PC-9 (cell line): Measurements from ENCODE around the gene PTK6. TPM values are rescaled to one million over a fixed set of nuclear protein-coding genes. Genes with fewer than 3 reads are reported as not detected.

Experiments used
- BruUV-seq: library from RNA; stranded (reverse); fragments of 400-500 nt; replicated peaks from 2 replicates; lab custom pipeline; 2021; lab: Mats Ljungman, UMichigan
- CTCF ChIA-PET: fragments of 300-600 bp; sonication (Branson Sonifier 250); formaldehyde crosslinking; loops from one replicate; lab custom pipeline; 2022; ENCODE audit warnings: antibody characterized with exemption; lab: Charles Lee
- POLR2A ChIA-PET: fragments of 300-600 bp; sonication (Branson Sonifier 250); formaldehyde crosslinking; loops from one replicate; lab custom pipeline; 2022; ENCODE audit warnings: antibody characterized with exemption; ENCODE audit not compliant: unreplicated experiment; lab: Charles Lee
- DNase-seq, 2 experiments: peaks; one replicate each; pipeline versions ENCODE4 v3.0.0 to v3.0.0-alpha.2; 2015 to 2022; ENCODE audit warnings: mixed read lengths in 1 of 2
- H2AFZ ChIP-seq: fragments of 200-600 bp; sonication (generic); 2 replicates; pipeline ENCODE4 v1.8.1; 2017; ENCODE audit warnings: antibody characterized with exemption
- H3F3A ChIP-seq: fragments of 200-600 bp; sonication (generic); 2 replicates; pipeline ENCODE4 v1.8.1; 2017; ENCODE audit warnings: antibody characterized with exemption, mild to moderate bottlenecking, low read depth; ENCODE audit not compliant: insufficient read depth
- H3K27ac ChIP-seq: fragments of 200-600 bp; sonication (generic); 2 replicates; pipeline ENCODE4 v1.6.1; 2016; ENCODE audit warnings: mixed run types
- H3K27me3 ChIP-seq: fragments of 200-600 bp; sonication (generic); 2 replicates; pipeline ENCODE4 v1.6.1; 2016; ENCODE audit warnings: low read depth, mixed run types; ENCODE audit not compliant: insufficient read depth
- H3K36me3 ChIP-seq: fragments of 200-600 bp; sonication (generic); 2 replicates; pipeline ENCODE4 v1.6.1; 2016; ENCODE audit warnings: low read depth, mixed run types
- H3K4me1 ChIP-seq: fragments of 200-600 bp; sonication (generic); replicated peaks from 2 replicates; pipeline ENCODE4 v1.6.1; 2016; ENCODE audit warnings: mixed run types; ENCODE audit not compliant: insufficient read depth
- H3K4me2 ChIP-seq: fragments of 200-600 bp; sonication (generic); 2 replicates; pipeline ENCODE4 v1.6.1; 2017; ENCODE audit warnings: mixed run types
- H3K4me3 ChIP-seq: fragments of 200-600 bp; sonication (generic); 2 replicates; pipeline ENCODE4 v1.6.1; 2016; ENCODE audit warnings: mixed run types
- H3K79me2 ChIP-seq: fragments of 200-600 bp; sonication (generic); 2 replicates; pipeline ENCODE4 v1.6.1; 2017; ENCODE audit warnings: low read depth, mixed run types
- H3K9me2 ChIP-seq: fragments of 200-600 bp; sonication (generic); 2 replicates; pipeline ENCODE4 v1.8.1; 2017; ENCODE audit warnings: mild to moderate bottlenecking; ENCODE audit not compliant: insufficient read depth
- H3K9me3 ChIP-seq: fragments of 200-600 bp; sonication (generic); 2 replicates; pipeline ENCODE4 v1.8.1; 2016; ENCODE audit warnings: low read depth; ENCODE audit not compliant: insufficient read depth
- H4K20me1 ChIP-seq: fragments of 200-600 bp; sonication (generic); 2 replicates; pipeline ENCODE4 v1.8.1; 2017; ENCODE audit not compliant: insufficient read depth
- CTCF ChIP-seq: fragments of 200-600 bp; sonication (generic); conservative IDR thresholded peaks from 2 replicates; pipeline ENCODE4 v1.6.1; 2017; ENCODE audit warnings: mixed run types, antibody characterized with exemption, mild to moderate bottlenecking, moderate library complexity
- EZH2 ChIP-seq: fragments of 200-600 bp; sonication (generic); IDR thresholded peaks from 2 replicates; pipeline ENCODE4 v1.8.0; 2017; ENCODE audit warnings: antibody characterized with exemption, low read depth
- intact Hi-C: fragments of 100-400 bp; cut with micrococcal nuclease; formaldehyde crosslinking; loops from one replicate; pipeline ENCODE4 v1.10.0; 2022; ENCODE audit not compliant: unreplicated experiment
- total RNA-seq: library from RNA; stranded (reverse); gene quantifications from 2 replicates; pipeline ENCODE4 v1.2.3, GENCODE V29; 2021

The PTK6 gene
- total RNA-seq, 1 experiment from 2014 or later: 12.9 TPM

GRCh38 chr20:63531686-63532448 lies 5.3 kb downstream of the PTK6 start:
- H3K4me2 ChIP-seq: no peak overlapping the region
- H3K27ac ChIP-seq: no peak overlapping the region
- no peak for DNase-seq
- H3F3A ChIP-seq: peaks cover 48% of the 10 kb centered on the region; the same call in 1 of the 2 replicates
- BruUV-seq: no TSS peak
- H4K20me1 ChIP-seq: no peaks in the 10 kb centered on the region
- CTCF ChIA-PET: no interaction called here
- H3K9me3 ChIP-seq: no peaks in the 10 kb centered on the region
- H3K27me3 ChIP-seq: no peaks in the 10 kb centered on the region
- no peaks in the 10 kb centered on the region for H3K9me2 ChIP-seq
- intact Hi-C loops: no loop called here
- no peak overlapping the region for H2AFZ ChIP-seq
- no peak for TF ChIP-seq CTCF
- peaks cover 26% of the 10 kb centered on the region for H3K4me1 ChIP-seq
- no peak overlapping the region for H3K4me3 ChIP-seq
- POLR2A ChIA-PET: no interaction called here
- H3K36me3 ChIP-seq: no peaks in the 10 kb centered on the region
- peaks cover 4% of the 10 kb centered on the region; the same call in 1 of the 2 replicates for H3K79me2 ChIP-seq

GRCh38 chr20:63530788-63531160 lies 6.4 kb downstream of the PTK6 start:
- Histone ChIP-seq H3K4me2 (no peak overlapping the region), H3K27me3 (no peaks in the 10 kb centered on the region), H2AFZ (no peak overlapping the region), H3K9me2 (no peaks in the 10 kb centered on the region), H3K4me1 (peaks cover 21% of the 10 kb centered on the region), H3K27ac (no peak overlapping the region), H3K36me3 (no peaks in the 10 kb centered on the region), H4K20me1 (no peaks in the 10 kb centered on the region), H3F3A (peaks cover 55% of the 10 kb centered on the region; the same call in 1 of the 2 replicates), H3K79me2 (no peaks in the 10 kb centered on the region), H3K4me3 (no peak overlapping the region), H3K9me3 (no peaks in the 10 kb centered on the region)
- CTCF ChIA-PET: no interaction called here
- DNase-seq: no peak
- no TSS peak for BruUV-seq
- intact Hi-C loops: no loop called here
- TF ChIP-seq CTCF: no peak
- TF ChIP-seq EZH2: no peak
- POLR2A ChIA-PET: interaction anchor here (0.7 kb wide), 1 partner anchor 9 kb away, joined by 5 read pairs; no protein-coding TSS in a partner anchor

GRCh38 chr20:63529861-63530787 lies 7.1 kb downstream of the PTK6 start:
- BruUV-seq: no TSS peak
- Histone ChIP-seq H3K4me3 (no peak overlapping the region), H3K27ac (no peak overlapping the region), H3K36me3 (no peaks in the 10 kb centered on the region), H4K20me1 (no peaks in the 10 kb centered on the region), H3K9me2 (no peaks in the 10 kb centered on the region), H3K4me2 (no peak overlapping the region), H3K27me3 (no peaks in the 10 kb centered on the region), H3K9me3 (no peaks in the 10 kb centered on the region), H2AFZ (no peak overlapping the region), H3K4me1 (peaks cover 18% of the 10 kb centered on the region), H3K79me2 (no peaks in the 10 kb centered on the region), H3F3A (peaks cover 57% of the 10 kb centered on the region; the same call in 1 of the 2 replicates)
- ChIA-PET CTCF (no interaction called here), POLR2A (no interaction called here)
- DNase-seq: no peak
- TF ChIP-seq CTCF: no peak
- TF ChIP-seq EZH2: no peak
- intact Hi-C loops: no loop called here
